Stimulated activated CD4-positive, alpha-beta T cell treated with anti-CD3 and anti-CD28 coated beads, Interleukin-12 subunit alpha, Interleukin-12 subunit beta, amount 100 ng/mL, for 48 hours (primary cell): ENCODE results near the gene NUDT12.

Experiments used
- DNase-seq, 3 donors: peaks; one replicate each; pipeline ENCODE4 v3.0.0-alpha.2; 2020; ENCODE audit warnings: low read depth in 2 of 3, low spot score in 1 of 3

The NUDT12 gene

DNA sequence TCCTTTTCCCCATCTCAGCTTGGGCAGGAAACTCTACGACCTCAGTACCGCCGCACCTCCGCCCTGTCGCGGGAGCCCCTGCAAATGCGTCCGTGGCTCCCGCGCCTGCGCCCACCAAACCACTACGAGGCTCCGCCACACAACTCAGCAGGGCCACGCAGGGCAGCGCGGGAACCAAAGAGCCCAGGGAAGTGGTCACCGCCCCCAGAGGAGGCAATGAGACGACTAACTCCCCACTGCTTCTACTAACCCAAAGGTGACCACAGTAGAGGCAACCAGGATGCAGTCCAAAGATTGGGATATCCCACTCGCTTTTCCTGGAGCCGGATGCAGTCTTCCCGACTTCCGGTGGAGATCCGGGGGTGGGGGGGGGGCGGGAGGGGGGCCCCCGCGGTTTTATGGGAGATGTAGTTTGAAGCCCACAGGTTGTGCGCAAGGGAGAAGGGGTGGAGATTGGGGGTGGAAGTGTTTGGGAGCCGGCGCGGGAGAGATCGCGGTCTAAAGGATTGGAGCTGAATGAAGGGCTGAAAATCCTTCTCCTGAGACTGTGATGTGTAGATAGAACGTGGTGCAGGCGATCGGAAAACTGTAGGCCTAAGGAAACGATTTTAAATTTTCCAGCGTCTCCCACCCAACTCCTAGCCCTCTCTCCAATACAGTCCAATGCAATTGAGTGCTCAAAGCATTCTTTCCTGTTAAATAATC lies at the start of gene NUDT12:
Gene NUDT12, minus strand, starts transcription at position 337 of the 705 bp plus-strand sequence. CDS start 2,541 bp downstream, outside the sequence.
- peak; percentile 20 to 38 (median 33) for DNase-seq

- no peak for DNase-seq
Measured at GRCh38 chr5:103607346-103607745, 44.8 kb upstream of the NUDT12 start.

- no peak for DNase-seq
Measured at GRCh38 chr5:103605277-103605676, 42.7 kb upstream of the NUDT12 start.

DNA sequence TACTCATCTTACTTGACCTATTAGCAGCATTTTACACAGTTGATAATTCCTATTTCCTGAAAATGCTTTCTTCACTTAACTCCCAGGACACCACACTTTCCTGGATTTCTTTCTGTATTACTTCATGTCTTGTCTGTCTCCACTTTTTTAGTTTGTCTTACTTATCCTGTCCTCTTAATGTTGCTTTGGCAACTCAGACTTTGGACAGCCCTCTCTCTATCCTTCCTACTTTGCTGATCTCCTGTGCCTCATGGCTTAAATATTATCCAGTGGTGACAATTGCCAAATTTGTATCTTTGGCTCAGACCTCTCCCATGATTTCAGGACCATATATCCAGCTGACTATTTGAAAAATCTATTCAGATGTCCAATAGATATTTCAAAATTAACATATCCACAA lies 39.8 kb upstream of the NUDT12 start:
- DNase-seq: no peak

- no peak for DNase-seq
Measured at GRCh38 chr5:103601314-103601713, 38.7 kb upstream of the NUDT12 start.

- no peak for DNase-seq
Measured at GRCh38 chr5:103600086-103600485, 37.5 kb upstream of the NUDT12 start.

GRCh38 chr5:103598997-103599566 lies 36.5 kb upstream of the NUDT12 start:
- no peak for DNase-seq

GRCh38 chr5:103590221-103590620 lies 27.6 kb upstream of the NUDT12 start:
- DNase-seq: no peak

- no peak for DNase-seq
Measured at GRCh38 chr5:103589776-103590175, 27.2 kb upstream of the NUDT12 start.

DNA sequence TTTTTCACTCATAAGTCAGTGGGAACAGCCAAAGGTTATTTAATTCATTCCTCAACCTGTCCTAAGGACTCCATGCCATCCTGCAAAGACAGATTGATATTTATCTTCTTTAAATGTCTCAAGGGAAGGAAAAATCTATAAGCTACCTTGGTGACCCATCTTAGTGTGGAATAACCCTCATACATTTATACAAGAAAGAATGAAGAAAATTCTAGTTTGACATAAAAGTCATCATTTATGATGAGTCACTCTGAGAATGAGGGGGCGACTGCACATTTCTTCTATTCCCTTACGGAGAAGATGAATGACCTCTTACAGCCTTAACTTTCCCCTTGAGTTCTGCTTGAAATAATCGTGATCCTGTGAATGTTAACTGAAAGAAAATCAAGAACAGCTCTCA lies 26.8 kb upstream of the NUDT12 start:
- no peak for DNase-seq

DNA sequence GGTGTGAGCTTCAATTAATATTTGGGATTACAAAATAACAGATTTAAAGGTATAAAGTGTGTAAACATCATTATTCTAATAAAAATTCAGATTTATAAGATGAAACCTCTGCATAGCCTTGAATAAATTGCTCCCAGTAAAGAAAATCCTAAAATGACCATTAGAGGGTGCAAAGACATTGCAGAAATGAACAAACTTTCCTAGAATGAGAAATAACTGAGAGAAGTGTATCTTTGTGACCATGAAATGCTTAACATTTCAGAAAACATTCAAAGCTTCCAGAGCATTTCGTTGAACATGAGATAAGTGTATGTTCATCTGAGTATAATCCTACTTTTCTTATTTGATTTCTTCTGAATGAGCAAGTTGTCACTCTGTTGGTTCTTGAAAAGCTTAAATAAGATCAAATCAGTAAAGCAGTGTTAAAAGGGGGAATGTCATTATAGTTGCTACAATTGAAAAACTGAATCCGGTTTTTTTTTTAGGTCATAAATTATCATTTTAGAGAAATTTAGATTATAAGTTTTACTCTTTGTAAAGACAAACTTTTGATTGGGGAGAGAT lies 24.7 kb upstream of the NUDT12 start:
- DNase-seq: no peak

DNA sequence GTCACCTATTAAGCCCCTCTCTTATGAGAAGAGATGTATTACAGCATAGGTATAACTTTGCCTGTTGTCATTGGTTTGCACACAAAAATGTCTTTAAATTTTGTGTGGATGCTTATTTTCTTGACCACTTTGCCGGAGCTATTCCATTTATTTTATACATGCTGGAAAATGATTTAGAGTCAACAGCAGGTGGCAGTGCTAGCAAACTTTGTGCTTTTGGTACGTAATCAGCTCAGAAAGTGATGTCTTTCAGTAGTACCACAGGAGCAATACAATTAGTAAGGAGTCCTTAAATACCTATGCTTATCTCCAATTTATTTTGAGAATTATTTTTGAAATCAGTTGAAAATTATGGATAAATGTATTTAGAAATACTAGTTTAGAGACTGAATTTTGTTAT lies 19.8 kb upstream of the NUDT12 start:
- no peak for DNase-seq

DNA sequence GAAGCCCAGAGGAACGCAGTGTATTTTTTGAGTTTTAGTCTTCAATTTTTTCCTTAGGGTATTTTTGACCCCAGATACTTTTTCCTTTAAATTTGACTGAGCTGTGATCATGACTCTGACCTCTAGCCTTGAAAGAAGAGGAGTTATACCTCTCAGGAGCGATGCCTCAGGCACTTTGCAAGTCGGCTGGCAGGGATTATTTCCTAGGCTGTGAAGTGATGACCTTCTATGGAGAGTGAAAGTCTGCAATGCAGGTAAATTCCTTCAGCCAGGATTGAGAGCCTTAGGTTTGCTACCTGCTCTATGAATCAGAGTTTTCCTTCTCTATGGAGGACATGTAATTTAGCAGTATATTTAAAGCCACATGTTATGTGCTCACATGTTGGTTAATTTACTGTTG lies 10.8 kb upstream of the NUDT12 start:
- DNase-seq: no peak

GRCh38 chr5:103572454-103572853 lies 9.9 kb upstream of the NUDT12 start:
- no peak for DNase-seq

DNA sequence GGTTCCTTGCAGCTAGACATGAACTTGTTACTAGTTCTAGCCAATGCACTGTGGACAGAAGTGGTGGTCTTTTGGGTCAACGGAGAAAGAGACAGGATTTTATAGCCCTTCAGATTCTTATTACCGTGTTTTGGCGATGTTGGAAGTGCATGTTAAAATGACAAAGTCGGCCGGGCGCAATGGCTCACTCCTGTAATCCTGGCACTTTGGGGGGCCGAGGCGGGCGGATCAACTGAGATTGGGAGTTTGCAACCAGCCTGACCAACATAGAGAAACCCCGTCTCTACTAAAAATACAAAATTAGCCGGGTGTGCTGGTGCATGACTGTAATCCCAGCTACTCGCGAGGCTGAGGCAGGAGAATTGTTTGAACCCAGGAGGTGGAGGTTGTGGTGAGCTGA lies 9.1 kb upstream of the NUDT12 start:
- no peak for DNase-seq

- no peak for DNase-seq
Measured at GRCh38 chr5:103569313-103570060, 6.9 kb upstream of the NUDT12 start.

- DNase-seq: no peak
Measured at GRCh38 chr5:103565719-103566118, 3.1 kb upstream of the NUDT12 start.

GRCh38 chr5:103561685-103562452 lies 720 bp downstream of the NUDT12 start:
- DNase-seq: no peak

DNA sequence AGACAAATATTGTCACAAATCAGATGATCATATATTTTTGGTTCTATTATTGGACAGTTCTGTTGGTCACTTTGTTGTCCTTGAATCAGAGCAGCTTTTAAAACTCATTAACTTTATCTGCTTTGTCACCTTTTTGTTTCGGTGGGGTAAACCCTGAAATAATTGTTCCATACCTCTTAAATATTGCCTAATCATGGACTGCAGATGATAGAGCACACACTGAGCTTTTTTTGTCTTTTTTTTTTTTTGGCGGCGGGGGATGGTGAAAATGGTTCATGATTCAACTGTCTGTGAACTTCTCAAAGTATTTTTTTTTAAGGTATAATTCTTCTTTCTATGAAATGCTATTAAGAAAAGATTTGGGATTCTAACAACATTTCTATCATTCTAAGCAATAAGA lies 1.8 kb downstream of the NUDT12 start:
- no peak for DNase-seq

DNA sequence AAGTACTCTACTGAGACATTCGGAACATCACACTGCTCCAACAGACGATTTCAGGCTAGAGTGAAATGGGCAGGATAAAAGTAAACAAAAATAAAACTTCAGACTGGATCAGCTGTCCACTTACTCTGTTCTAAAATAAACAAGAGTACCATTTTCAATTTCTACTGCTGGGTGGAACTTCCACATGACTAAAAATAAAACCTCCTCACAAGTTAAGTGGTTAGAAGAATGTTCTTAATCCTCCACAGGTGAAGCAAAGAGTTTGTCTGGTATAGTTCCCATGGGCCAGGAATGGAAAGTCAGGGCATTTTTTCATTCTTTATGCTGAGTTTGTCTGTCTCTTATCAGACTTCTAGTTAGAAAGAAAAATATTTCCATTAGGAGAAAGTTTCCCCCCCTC lies 15.7 kb downstream of the NUDT12 start:
- DNase-seq: no peak

DNA sequence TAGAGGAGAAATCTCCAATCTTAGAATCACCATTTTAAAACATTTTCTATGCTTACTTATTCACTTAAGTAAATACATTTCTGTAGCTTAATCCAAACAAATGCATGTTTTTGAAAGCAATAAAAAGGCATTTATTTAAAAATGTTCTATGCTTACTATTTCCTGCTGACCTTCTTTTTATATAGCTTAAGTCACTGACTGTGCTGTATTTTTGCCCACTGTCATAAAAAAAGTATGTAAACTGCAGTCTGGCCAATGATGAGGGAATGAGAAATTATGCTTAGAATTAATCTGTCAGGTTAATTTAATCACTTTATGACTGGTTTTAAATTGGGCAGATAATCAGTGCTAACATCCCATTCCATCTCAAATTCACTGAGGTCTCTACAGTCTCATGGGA lies 20.1 kb downstream of the NUDT12 start:
- DNase-seq: no peak
